ENCODE measurements around the gene CNTNAP4. TPM values are rescaled to one million over a fixed set of nuclear protein-coding genes. Genes with fewer than 3 reads are reported as not detected.
A peak's percentile ranks its signal among the peaks of the same experiment; 100 is the strongest.

CNTNAP4 gene
- total and polyA plus RNA-seq, 2 of the 13 experiments (the other 11 are each of a cell fraction or from before 2014, with no cell fraction given), result not detected

DNA sequence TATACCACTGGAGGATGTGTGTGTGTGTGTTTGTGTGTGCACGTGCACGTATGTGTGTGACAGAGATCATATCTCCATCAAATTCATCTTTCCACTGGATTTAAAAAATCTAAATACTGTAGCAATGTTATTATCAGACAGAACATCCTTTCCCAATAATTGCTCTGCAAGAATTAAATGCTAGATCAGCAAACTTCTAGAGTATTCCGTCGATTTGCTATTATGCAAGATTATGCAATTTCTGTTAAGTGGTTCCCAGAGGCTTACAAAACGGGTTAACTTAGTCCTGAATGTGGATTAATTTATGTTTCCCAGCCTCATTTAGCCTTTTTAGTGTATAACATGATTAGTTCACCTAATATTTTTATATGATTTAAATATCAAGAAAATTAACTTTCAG lies 44.5 kb upstream of the CNTNAP4 start:
- no peak overlapping the region for H3K27ac ChIP-seq (ENCODE audit: extremely low read length, insufficient read depth, low read length)
- H3K27me3 ChIP-seq (ENCODE audit: control insufficient read depth in 1 of 2, insufficient read depth in 2 of 2, low read length in 2 of 2), result no peaks in the 10 kb centered on the region
- ATAC-seq (no peak), FAIRE-seq (no peak), DNase-seq (ENCODE audit: low spot score) (no peak)
- ChIA-PET POLR2A (no interaction called here), CTCF (ENCODE audit: low intra/inter-chr PET ratio, low total read pairs) (no interaction called here)
- H3K4me2 ChIP-seq (ENCODE audit: low read depth, low read length), result no peak overlapping the region
- no peak overlapping the region for H2AFZ ChIP-seq (ENCODE audit: low read length)
- 5% methylated on average over 5 of the region's 5 CpGs for WGBS (ENCODE audit: low lambda C conversion rate)
- TF ChIP-seq KAT8 (CRISPR knock-in tag; IDR thresholded peaks at IDR 0.05) (no peak), RELA (CRISPR knock-in tag; IDR thresholded peaks at IDR 0.05) (no peak), MAFK (conservative IDR thresholded peaks at IDR 0.05 in 1 of 2, IDR thresholded peaks at IDR 0.05 in 1 of 2; ENCODE audit: low read length in 2 of 2) (peak; percentile 87 to 92), ZSCAN12 (CRISPR knock-in tag; IDR thresholded peaks at IDR 0.05) (no peak), ZFX (CRISPR knock-in tag; IDR thresholded peaks at IDR 0.05; ENCODE audit: low read depth) (no peak), MAFF (IDR thresholded peaks at IDR 0.05; ENCODE audit: low read depth, low read length) (peak; percentile 90)
- H3K4me1 ChIP-seq (ENCODE audit: insufficient read depth, low read length), result no peaks in the 10 kb centered on the region
- intact Hi-C loops (cut with micrococcal nuclease; ENCODE audit: unreplicated experiment), result no loop called here
- no TSS peak for BruUV-seq (replicated peaks)
- H3K9me3 ChIP-seq (ENCODE audit: low read length), result 0 out of 2 replicates have a peak, but pooled peaks cover 3% of the 10 kb centered on the region
- no peaks in the 10 kb centered on the region for H3K36me3 ChIP-seq (replicated peaks in 1 of 2; ENCODE audit: control insufficient read depth in 1 of 2, insufficient read depth in 2 of 2, low read length in 2 of 2)
- H3K79me2 ChIP-seq (ENCODE audit: insufficient read depth, low read length), result no peaks in the 10 kb centered on the region
- no peak overlapping the region for H3K4me3 ChIP-seq (replicated peaks in 1 of 3; ENCODE audit: insufficient read depth in 1 of 3, low read depth in 2 of 3, low read length in 3 of 3)
- in situ Hi-C loops (cut with HindIII; ENCODE audit: extremely low pct_ligation_motif_present, low pct_unique_long_range_greater_than_20kb), result no loop called here
- no peaks in the 10 kb centered on the region for H4K20me1 ChIP-seq (ENCODE audit: insufficient read depth, low read length)
- no peak overlapping the region for H3K9ac ChIP-seq (ENCODE audit: insufficient read depth, low read depth, low read length)

DNA sequence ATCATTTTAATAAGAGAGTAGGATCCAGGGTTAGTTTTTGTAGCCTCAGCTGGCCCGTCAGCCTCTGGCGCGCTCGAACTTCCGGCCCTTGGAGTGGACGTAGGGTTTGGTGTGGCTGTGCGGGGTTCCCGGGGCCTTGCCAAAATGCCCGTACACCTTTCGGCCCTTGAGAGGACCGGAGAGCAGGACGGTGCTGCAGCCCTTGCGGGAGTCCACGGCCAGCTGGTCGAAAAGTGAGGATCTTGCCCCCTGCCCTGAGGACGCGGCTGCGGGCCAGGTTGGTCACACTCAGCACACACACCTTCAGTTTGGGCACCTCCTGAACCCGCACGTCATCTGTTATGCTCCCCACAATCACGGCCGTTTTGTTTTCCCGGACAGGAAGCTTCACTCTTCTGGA lies 42.2 kb upstream of the CNTNAP4 start:
- no peak for FAIRE-seq
- CTCF ChIA-PET (ENCODE audit: low intra/inter-chr PET ratio, low total read pairs), result no interaction called here

More for the DNA sequence above, 42.2 kb upstream of the CNTNAP4 start:
- WGBS (ENCODE audit: low lambda C conversion rate), result 59% methylated on average over 23 of the region's 23 CpGs
- intact Hi-C loops (cut with micrococcal nuclease; ENCODE audit: unreplicated experiment), result no loop called here
- Histone ChIP-seq H3K4me1 (ENCODE audit: insufficient read depth, low read length) (no peaks in the 10 kb centered on the region), H3K4me3 (replicated peaks in 1 of 3; ENCODE audit: insufficient read depth in 1 of 3, low read depth in 2 of 3, low read length in 3 of 3) (no peak overlapping the region), H4K20me1 (ENCODE audit: insufficient read depth, low read length) (no peaks in the 10 kb centered on the region), H3K4me2 (ENCODE audit: low read depth, low read length) (no peak overlapping the region), H3K79me2 (ENCODE audit: insufficient read depth, low read length) (no peaks in the 10 kb centered on the region), H3K9me3 (ENCODE audit: low read length) (no peaks in the 10 kb centered on the region), H3K27me3 (ENCODE audit: control insufficient read depth in 1 of 2, insufficient read depth in 2 of 2, low read length in 2 of 2) (no peaks in the 10 kb centered on the region), H3K9ac (ENCODE audit: insufficient read depth, low read depth, low read length) (no peak overlapping the region), H2AFZ (ENCODE audit: low read length) (no peak overlapping the region), H3K36me3 (replicated peaks in 1 of 2; ENCODE audit: control insufficient read depth in 1 of 2, insufficient read depth in 2 of 2, low read length in 2 of 2) (no peaks in the 10 kb centered on the region), H3K27ac (ENCODE audit: extremely low read length, insufficient read depth, low read length) (no peak overlapping the region)
- TF ChIP-seq NR2F2 (IDR thresholded peaks at IDR 0.05; ENCODE audit: borderline replicate concordance, low read depth) (no peak), IKZF4 (CRISPR knock-in tag; IDR thresholded peaks at IDR 0.05; ENCODE audit: borderline replicate concordance, low read depth, not compliant biosample characterization) (no peak), AGO1 (IDR thresholded peaks at IDR 0.05; ENCODE audit: low read depth, low read length, poor library complexity, severe bottlenecking) (peak; percentile 65), TSC22D2 (CRISPR knock-in tag; IDR thresholded peaks at IDR 0.05; ENCODE audit: borderline replicate concordance) (no peak), MAZ (IDR thresholded peaks at IDR 0.05; ENCODE audit: borderline replicate concordance, low read depth, low read length) (no peak), MAZ (CRISPR knock-in tag; IDR thresholded peaks at IDR 0.05; ENCODE audit: low read depth) (no peak)
- TF ChIP-seq, protein P1, sequence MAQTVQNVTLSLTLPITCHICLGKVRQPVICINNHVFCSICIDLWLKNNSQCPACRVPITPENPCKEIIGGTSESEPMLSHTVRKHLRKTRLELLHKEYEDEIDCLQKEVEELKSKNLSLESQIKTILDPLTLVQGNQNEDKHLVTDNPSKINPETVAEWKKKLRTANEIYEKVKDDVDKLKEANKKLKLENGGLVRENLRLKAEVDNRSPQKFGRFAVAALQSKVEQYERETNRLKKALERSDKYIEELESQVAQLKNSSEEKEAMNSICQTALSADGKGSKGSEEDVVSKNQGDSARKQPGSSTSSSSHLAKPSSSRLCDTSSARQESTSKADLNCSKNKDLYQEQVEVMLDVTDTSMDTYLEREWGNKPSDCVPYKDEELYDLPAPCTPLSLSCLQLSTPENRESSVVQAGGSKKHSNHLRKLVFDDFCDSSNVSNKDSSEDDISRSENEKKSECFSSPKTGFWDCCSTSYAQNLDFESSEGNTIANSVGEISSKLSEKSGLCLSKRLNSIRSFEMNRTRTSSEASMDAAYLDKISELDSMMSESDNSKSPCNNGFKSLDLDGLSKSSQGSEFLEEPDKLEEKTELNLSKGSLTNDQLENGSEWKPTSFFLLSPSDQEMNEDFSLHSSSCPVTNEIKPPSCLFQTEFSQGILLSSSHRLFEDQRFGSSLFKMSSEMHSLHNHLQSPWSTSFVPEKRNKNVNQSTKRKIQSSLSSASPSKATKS (CRISPR knock-in tag; IDR thresholded peaks at IDR 0.05), result no peak
- BruUV-seq (replicated peaks), result no TSS peak
- ATAC-seq (no peak), DNase-seq (ENCODE audit: low spot score) (no peak)
- in situ Hi-C loops (cut with HindIII; ENCODE audit: extremely low pct_ligation_motif_present, low pct_unique_long_range_greater_than_20kb), result no loop called here
- POLR2A ChIA-PET, result no interaction called here

Data from HepG2 (cell line).